ENCODE measurements around the gene DROSHA. TPM values are rescaled to one million over a fixed set of nuclear protein-coding genes. Genes with fewer than 3 reads are reported as not detected.

Gene DROSHA
- total RNA-seq, 1 donor from 2014 or later = 41.5 TPM

DNA sequence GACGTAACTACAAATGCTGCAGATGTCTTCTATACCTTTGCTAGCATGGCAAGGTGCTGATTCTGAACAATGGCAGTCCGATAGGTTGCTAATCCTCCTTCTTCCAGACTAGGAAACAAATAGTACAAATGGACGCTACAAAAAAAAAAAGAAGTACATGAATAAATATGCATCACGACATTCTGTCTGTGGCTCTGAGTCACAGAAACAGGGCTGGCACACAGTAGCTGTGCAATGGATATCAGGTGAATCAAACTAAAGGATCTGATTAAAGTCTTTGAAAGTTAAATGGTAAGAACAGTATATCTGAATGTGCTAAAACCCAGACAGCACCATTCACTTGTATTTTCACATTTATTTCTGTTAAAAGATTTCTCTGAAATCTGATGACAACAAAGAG lies 96.2 kb downstream of the DROSHA start:
- intact Hi-C loops (cut with micrococcal nuclease) = no loop called here
- no peak for DNase-seq
- ATAC-seq = no peak

DNA sequence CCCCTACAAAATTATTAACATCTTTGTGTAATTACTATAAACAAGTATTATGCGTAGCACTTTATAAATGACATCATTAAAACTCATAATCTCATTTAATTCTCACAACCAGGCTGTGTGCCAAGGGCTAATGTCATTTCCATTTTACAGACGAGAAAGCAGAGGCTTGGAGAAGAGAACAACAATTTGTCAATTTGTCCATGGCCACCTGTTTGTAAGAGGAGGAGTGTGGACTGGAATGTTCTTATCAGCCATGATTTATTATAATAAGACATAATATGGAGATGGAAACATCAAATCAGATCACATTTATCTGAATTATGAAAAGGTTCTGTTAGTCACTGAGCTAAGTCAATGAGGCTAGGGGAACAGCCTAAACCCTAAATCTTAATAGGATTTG lies 97.0 kb downstream of the DROSHA start:
- DNase-seq = no peak
- no peak for ATAC-seq
- intact Hi-C loops (cut with micrococcal nuclease) = no loop called here

DNA sequence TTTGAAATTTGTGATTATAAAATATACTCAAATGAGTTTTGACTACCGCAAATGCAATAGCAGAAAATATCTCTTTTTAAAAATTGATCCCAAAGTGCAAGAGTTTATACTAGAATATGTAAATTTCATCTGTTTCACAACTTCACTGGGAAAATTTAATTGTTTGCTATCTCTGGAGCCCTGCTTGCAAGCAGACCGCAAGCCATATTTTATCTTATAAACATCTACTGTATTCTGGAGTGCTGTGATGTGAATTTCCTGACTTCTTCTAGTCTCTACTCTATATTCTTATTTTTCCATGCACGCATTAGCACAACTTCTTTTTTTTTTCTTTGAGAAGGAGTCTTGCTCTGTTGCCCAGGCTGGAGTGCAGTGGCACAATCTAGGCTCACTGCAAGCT lies 98.7 kb downstream of the DROSHA start:
- ATAC-seq (no peak), DNase-seq (no peak)
- intact Hi-C loops (cut with micrococcal nuclease) = no loop called here

DNA sequence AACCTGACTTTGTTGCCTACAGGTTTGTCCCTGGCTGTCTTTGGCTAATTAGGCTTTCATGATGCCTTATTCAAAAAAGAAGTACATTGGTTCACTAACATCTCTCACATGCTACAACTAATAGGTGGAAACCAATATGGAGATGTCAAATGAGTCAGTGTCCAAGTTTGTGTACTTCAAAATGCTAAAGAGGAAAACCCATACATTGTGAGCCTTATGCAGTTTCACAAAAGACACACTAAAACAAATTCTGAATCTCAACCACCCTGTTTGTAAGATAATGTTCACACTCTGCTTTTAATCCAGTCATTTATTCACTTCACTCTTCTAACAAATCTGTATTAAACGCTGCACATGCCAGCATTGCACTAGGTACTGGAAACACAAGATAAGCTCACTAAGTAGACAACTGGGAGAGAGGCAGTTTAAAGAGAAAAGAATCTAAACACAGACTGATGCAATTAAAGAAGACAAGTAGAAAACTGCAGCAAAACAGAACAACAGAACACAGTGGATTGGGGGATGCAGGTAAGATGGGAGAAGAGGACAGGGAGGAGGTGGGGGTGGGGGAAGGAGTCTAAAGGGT lies 104.1 kb downstream of the DROSHA start:
- intact Hi-C loops (cut with micrococcal nuclease) = no loop called here
- ATAC-seq = peak; percentile 51
- DNase-seq = no peak

DNA sequence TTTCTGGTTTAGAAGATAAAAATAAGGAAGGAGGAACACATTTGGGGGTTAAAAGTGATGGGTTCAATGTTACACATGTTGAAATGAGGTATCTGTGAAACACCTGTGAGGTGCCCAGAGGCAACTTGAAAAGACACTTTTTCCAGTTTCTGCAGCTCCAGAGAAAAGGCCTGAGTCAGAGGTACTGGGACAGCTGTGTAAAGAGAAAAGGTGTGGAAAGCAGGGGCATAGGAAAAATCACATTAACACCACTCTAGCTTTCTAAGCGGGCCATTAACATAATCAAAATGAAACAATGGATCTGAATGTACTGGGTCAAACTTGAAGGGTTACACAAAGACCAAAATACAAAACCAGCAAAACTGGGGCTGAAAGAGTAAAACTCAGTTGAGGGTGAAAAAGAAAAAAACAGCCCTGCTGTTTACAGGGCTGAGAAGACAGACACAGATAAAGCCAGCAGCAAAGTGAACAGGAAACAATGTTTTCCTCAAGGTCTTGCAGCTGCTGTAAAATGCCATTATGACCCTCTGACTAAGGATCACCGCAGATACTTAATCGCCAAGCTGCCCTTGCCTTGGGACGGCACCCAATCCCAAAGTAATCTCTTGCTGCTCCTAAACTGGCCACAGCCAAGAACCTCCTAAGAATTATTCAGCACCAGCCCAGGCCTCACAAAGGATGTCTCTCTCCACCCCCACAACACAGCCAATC lies 104.7 kb downstream of the DROSHA start:
- intact Hi-C loops (cut with micrococcal nuclease) = no loop called here
- no peak for ATAC-seq

DNA sequence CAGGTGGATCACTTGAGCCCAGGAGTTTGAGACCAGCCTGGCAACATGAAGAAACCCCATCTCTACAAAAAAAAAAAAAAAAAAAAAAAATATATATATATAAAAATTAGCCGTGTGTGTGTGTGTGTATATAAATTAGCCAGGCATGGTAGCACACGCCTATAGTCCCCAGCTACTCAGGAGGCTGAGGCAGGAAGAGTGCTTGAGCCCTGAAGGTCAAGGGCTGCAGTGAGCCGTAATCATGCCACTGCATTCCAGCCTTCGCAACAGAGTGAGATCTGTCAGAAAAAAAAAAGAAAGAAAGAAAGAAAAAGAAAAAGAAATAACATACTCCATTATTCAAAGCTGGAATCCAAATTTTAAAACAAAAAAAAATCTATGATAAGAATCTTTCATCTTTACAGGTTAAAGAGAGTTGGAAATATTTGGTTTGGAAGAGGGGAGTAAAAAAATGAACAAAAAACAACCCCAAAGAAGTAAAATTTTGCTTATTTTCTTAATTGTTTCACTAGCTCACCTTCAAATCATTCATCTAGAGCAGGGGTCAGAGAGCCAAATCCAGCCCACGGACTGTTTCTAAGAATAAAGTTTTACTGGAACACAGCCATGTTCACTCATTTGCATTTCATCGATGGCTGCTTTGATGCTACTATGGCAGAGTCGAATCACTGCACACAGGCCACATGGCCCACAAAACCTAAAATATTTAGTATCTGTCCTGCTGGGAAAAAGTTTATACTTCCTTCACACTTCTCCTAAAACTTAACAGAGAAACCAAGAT lies 109.9 kb downstream of the DROSHA start:
- ATAC-seq (peak; percentile 76), DNase-seq (no peak)
- intact Hi-C loops (cut with micrococcal nuclease) = no loop called here

More for the DNA sequence above, 104.7 kb downstream of the DROSHA start:
- DNase-seq = no peak

DNA sequence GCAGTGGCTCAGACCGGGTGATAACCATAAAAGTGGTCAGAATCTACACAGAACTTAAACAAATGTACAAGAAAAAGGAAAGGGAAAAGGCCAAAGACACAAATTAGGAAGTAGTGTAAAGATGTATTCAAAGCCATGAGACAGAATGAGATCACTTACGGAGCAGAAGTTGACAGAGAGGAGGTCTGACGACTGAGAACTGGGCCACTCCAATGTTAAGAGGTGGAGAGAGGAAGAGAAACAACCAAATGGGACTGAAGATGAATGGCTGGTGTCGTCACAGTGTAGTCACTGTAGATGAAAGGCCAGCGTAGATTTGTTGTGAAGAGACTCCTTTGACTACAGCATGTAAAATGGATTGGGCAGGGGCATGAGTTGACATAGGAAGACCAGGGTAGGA lies 114.4 kb downstream of the DROSHA start:
- intact Hi-C loops (cut with micrococcal nuclease) = no loop called here
- ATAC-seq (no peak), DNase-seq (no peak)

DNA sequence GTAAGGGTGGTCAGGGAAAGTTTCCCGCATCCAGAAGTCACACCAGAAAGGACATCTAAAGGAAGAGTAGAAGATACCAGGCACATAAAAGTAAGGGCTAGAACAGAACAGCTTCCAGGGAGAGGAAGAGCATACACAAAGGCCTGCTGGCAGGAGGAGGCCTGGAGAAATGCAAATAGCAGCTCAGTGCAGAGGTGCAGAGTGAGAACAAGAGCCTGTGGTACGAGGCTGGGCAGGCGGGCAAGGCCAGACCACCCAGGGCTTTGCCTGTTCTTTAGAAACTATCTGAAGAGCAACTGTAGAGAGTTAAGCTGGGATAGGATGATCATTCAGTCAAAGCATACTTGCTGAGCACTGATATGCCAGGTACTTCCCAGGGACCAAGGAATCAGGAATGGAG lies 115.3 kb downstream of the DROSHA start:
- ATAC-seq (no peak), DNase-seq (no peak)
- intact Hi-C loops (cut with micrococcal nuclease) = no loop called here

DNA sequence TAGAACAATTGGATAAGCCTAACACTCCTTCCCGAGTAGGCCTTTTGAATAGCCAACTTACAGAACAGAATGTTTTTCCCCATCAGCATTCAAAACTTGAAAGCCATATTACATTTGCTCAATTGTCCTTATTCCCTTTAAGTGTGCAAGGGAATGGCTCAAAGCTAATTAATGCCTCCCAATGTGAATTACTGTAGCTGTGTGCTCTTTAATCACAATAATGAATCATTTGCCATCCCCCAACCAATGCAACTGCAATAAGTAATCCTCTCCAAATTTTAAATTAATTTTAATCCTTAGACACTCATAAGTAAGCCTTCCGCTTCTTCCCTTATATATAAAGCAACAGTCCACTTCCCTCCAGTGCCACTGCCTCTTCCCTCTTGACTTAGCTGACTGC lies 115.9 kb downstream of the DROSHA start:
- ATAC-seq = no peak
- intact Hi-C loops (cut with micrococcal nuclease) = no loop called here
- DNase-seq = no peak

DNA sequence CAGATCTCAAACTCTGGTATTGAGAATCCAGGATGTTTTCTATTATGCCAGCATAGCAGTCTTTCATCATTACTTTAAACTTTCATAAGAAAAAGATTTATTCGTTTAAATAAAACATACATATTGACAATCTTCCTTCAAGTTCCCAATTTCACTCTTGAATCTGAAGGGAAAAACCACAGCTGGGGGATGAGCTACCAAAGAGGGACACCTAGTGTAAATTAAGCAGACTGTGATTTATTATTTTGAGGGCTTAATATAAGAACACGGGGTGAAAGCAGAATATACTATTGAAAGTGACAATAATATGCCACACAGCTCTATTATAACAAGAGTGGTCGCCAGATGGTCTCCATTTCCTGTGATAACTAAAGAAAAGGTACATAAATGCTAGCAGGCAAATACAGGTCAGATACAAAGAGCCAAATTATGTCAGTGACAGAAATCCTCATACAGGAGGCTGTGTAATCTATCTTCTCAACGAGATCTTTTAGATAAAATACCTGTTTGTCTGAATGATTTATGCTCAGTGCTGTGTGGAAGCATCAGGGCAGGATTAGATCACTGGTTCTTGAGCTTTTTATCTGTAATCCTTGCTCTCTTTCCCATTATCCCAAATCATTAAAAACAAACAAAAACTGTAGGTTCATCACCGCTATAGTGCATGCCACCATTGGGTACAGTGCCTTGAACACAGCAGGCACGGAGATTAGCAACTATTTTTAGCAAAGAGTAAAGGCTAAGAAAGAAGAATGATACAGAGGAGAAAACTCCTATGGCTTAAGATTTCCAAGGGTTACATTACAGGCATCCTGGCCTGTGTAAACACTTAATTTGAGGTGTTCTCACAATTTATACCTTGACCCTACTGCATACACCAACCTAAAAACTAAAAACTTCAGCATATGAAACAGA lies 116.6 kb downstream of the DROSHA start:
- intact Hi-C loops (cut with micrococcal nuclease) = no loop called here
- ATAC-seq (peak; percentile 51), DNase-seq (no peak)

DNA sequence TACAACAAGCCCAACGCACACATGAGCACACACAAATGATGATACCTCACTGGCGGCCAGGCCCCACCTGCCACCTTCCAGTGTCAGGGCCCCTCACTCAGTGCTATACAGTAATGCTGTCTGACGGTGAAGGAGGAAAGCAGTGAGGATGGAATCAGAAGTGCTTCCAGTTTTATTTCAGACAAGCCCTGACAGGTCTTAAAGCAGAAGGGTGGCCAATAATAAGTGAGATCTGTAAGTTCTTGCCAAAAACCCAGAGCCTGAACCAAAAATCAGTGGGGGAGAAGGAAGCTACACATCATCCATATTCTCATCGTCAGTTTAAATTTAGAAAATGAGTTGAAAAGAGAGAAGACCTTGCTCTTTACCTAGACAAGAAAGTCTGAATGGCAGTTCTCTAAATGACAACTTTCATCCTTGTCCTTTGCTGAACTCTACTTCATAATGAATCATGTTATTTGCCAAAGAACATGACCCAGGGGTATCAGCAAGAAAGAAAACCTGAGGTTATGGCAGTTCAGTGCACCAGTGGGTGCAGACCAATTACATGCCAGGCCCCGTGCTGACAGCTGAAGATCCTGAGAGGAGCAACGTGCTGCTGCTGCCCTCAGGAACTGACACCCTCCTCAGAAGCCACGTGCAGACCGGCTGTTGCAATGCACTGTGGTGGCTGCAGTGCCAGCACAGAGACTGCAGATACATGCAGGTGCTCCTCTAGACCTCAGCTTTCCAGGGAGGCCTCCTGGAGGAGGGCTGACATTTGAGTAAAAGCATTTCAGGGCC lies 118.7 kb downstream of the DROSHA start:
- peak; percentile 83 for ATAC-seq
- intact Hi-C loops (cut with micrococcal nuclease) = no loop called here
- DNase-seq = peak; percentile 60

DNA sequence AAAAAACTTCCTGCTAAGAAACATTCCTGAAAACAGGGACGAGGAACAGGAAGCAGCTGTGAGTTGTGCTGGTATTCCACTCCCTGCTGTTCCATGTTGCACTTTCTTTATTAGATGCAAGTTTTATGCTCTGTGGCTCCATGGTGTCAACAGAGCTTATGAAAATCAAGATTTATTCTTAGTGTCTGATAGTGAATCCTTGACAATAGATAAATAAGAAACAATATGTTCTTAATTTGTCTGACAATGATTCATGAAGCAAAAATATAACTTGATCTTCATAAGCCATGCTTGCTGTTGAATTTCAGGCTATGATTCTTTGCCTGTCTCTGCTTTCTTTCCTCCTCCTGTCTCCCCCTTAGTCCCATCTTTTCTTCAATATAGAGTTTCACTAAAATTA lies 119.6 kb downstream of the DROSHA start:
- ATAC-seq (no peak), DNase-seq (no peak)
- intact Hi-C loops (cut with micrococcal nuclease) = no loop called here

DNA sequence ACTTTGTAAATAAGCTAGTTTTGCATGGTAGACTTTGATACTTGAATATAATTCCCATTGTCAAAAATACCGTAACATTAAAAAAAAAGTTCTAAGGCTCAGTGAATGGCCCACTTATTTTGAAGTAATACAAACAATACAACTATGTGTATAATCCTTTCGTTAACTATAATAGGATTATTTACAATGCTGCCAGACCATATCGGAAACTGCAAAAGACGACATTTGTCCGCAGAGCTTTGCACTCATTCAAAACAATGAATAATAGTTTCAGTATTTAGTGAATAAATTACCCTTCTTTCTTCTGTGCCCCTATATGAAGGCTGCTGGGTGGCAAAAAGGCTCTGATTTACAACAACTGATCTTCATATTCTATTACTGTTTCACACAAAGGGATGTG lies 121.8 kb downstream of the DROSHA start:
- ATAC-seq (no peak), DNase-seq (no peak)
- intact Hi-C loops (cut with micrococcal nuclease) = no loop called here

DNA sequence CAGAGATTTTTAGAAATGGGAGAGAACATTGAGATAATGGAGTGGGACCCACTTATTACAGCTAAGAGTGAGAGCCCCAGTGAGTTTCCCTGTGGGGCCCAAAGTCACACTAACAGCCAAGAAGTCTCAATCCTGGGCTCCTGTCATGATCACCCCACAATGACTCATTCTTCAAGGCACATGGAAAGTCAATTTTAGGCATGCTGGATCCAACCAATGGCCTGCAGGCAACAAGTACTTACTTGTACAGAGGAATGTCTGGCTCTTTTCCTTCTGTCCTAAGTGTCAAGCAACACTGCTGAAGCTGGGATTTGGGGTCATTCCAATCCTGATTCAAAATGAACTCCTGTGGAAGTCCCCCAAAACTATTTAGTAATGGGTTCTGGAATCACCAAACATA lies 123.1 kb downstream of the DROSHA start:
- ATAC-seq = peak; percentile 79
- intact Hi-C loops (cut with micrococcal nuclease) = no loop called here
- DNase-seq = no peak

DNA sequence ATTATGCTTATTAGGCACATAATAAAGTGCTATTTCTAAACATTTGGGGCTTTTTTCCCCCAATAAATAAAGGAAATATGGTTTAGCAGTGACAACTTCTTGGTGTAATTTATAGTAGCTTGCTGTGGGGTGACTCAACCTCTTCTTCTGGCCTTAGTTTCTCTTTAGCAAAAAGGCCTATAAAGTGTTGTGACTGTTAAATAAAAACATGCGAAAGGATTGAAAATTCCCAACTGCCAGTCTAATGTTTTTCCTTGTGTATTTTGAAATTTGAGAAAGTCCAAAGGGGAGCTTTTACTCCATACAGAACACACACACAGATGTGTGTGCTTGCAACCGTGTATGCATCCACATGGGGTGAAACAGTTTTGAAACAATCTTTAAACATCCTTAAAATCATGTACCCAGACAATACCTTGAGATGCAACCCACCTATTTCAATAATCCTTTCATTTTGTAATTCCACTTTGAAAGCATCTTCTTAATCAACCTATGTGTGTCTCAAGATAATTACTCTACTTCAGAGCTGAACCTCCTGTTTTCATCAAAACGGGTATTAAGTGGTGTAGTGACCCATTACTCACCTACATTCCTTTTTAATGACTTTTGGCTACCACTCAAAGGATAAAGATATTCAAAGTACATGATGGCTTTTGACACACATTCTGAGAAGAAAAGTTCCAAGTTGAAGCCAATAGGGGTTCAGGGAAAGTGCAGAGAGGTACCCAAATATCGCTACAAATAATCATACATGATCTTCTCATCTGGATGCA lies 123.8 kb downstream of the DROSHA start:
- intact Hi-C loops (cut with micrococcal nuclease) = no loop called here
- DNase-seq (no peak), ATAC-seq (no peak)

DNA sequence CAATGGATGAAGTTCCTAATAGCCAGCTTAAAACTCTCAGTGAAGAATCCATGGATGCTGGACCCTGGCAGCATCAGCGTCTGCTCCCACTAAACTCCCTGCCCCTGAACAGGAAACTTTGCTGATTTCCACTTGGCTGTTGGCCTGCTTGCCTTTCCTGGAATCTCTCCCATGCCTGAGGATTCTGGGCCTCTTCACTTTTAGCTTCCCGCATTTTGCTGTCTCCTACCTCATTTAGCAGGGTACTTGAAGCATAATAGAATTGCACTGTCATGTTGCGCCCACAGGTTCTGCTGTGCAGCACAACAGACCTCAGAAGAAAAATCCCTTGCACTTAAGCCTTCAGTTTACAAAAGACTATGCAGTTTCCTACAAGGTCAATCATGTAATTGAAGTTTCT lies 127.6 kb downstream of the DROSHA start:
- intact Hi-C loops (cut with micrococcal nuclease) = no loop called here
- DNase-seq (no peak), ATAC-seq (no peak)

DNA sequence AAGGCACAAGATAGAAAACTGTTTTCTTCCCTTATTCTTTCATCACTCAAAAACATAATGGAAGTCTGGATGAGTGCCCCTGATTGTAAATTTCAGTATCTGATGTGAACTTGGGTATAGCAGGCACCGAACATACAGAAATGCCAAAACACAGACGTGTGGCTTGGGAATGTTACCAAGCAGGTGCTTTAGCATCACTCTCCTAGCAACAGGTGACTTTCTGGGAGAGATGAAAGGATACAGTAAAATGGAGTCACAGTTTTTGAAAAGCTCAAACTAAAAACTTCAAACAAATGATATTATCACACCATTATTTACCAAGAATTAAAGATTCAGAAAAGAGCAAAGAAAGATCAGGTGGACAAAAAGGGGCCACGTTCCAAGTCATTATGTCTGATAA lies 130.2 kb downstream of the DROSHA start:
- intact Hi-C loops (cut with micrococcal nuclease) = no loop called here
- ATAC-seq (no peak), DNase-seq (no peak)

DNA sequence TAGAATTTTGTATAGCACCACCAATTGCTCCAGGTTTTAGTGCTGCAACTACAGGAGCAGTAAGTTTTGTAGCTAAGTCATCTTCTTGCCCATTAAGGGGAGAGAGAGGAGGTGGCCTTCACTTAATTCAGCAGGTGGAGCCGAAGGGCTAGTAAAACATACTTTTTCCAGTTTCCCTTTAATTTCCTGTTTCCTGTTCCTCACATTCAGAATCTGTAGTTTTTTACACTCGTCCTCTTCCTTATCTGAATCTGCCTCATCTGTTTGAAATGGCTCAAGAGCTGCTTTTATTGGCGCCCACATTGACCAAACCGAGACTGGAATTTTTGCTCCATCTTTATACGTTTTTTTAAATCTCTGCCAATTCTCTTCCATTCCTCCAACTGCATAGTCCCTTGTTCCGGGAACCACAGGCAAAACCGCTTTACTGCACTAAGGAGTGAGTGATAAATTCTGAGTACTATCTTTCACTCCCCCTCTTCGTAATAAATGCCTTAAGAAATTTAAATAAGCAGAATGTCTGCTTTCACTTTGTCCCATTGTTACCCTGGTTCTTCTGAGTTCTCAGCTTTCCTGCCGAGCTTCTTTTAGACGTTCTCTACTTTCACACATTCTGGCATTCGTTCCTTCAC lies 133.9 kb downstream of the DROSHA start:
- intact Hi-C loops (cut with micrococcal nuclease) = no loop called here
- ATAC-seq (no peak), DNase-seq (no peak)
